ENCODE results near the gene SLC24A1.

- TF ChIP-seq CTCF (IDR thresholded peaks at IDR 0.05 in 8 of 11, conservative IDR thresholded peaks at IDR 0.05 in 3 of 11) (no peak), POLR2A (IDR thresholded peaks at IDR 0.05) (no peak)
Measured at GRCh38 chr15:65630760-65631159, 9.0 kb downstream of the SLC24A1 start.

Data from spleen (tissue), 7 donors.